ENCODE data around the gene PCARE.

The PCARE gene

GRCh38 chr2:29075894-29076705, 1.8 kb upstream of the PCARE start:
- H3K36me3 ChIP-seq (ENCODE audit: insufficient read depth, low read length), result no peaks in the 10 kb centered on the region
- H3K27ac ChIP-seq (ENCODE audit: low read depth, low read length, poor library complexity, severe bottlenecking), result no peak overlapping the region
- H3K9ac ChIP-seq (ENCODE audit: low read length), result no peak overlapping the region
- H3K27me3 ChIP-seq (ENCODE audit: insufficient read depth, low read length), result no peaks in the 10 kb centered on the region
- H3K4me1 ChIP-seq (ENCODE audit: insufficient read depth, low read length, severe bottlenecking), result no peaks in the 10 kb centered on the region
- no peak overlapping the region for H2AFZ ChIP-seq (ENCODE audit: low read length)
- H3K9me3 ChIP-seq (ENCODE audit: low read length), result no peaks in the 10 kb centered on the region; the same call in 1 of the 2 replicates
- no peaks in the 10 kb centered on the region for H3F3A ChIP-seq (ENCODE audit: insufficient read depth, low read length)
- H4K20me1 ChIP-seq (ENCODE audit: insufficient read depth, low read length), result no peaks in the 10 kb centered on the region
- no peaks in the 10 kb centered on the region for H3K79me2 ChIP-seq (ENCODE audit: insufficient read depth, low read length)
- TF ChIP-seq CTCF (IDR thresholded peaks at IDR 0.05; ENCODE audit: low read length) (no peak), EZH2 (IDR thresholded peaks at IDR 0.05; ENCODE audit: borderline replicate concordance, low read length) (no peak)
- no peaks in the 10 kb centered on the region for H3K9me2 ChIP-seq (ENCODE audit: low read depth, low read length)
- H3K4me3 ChIP-seq (ENCODE audit: low read depth, low read length, poor library complexity, severe bottlenecking), result no peak overlapping the region
- H3K4me2 ChIP-seq (ENCODE audit: low read length), result no peak overlapping the region

GRCh38 chr2:29073933-29074332, 390 bp downstream of the PCARE start:
- Histone ChIP-seq H3K36me3 (ENCODE audit: insufficient read depth, low read length) (no peaks in the 10 kb centered on the region), H3K9me2 (ENCODE audit: low read depth, low read length) (no peaks in the 10 kb centered on the region), H3K4me1 (ENCODE audit: insufficient read depth, low read length, severe bottlenecking) (no peaks in the 10 kb centered on the region), H3K79me2 (ENCODE audit: insufficient read depth, low read length) (no peaks in the 10 kb centered on the region), H3K4me2 (ENCODE audit: low read length) (no peak overlapping the region), H3K27ac (ENCODE audit: low read depth, low read length, poor library complexity, severe bottlenecking) (no peak overlapping the region), H3F3A (ENCODE audit: insufficient read depth, low read length) (no peaks in the 10 kb centered on the region), H2AFZ (ENCODE audit: low read length) (no peak overlapping the region), H3K27me3 (ENCODE audit: insufficient read depth, low read length) (no peaks in the 10 kb centered on the region), H3K4me3 (ENCODE audit: low read depth, low read length, poor library complexity, severe bottlenecking) (no peak overlapping the region), H3K9ac (ENCODE audit: low read length) (no peak overlapping the region), H3K9me3 (ENCODE audit: low read length) (no peaks in the 10 kb centered on the region), H4K20me1 (ENCODE audit: insufficient read depth, low read length) (no peaks in the 10 kb centered on the region)
- TF ChIP-seq EZH2 (IDR thresholded peaks at IDR 0.05; ENCODE audit: borderline replicate concordance, low read length) (no peak), CTCF (IDR thresholded peaks at IDR 0.05; ENCODE audit: low read length) (no peak)

- no peak overlapping the region for H3K4me2 ChIP-seq (ENCODE audit: low read length)
Observed at GRCh38 chr2:29072971-29073725, 1.2 kb downstream of the PCARE start.

More at GRCh38 chr2:29072971-29073725, 1.2 kb downstream of the PCARE start:
- Histone ChIP-seq H3K36me3 (ENCODE audit: insufficient read depth, low read length) (no peaks in the 10 kb centered on the region), H3K79me2 (ENCODE audit: insufficient read depth, low read length) (no peaks in the 10 kb centered on the region), H3K9ac (ENCODE audit: low read length) (no peak overlapping the region), H4K20me1 (ENCODE audit: insufficient read depth, low read length) (no peaks in the 10 kb centered on the region), H3K27me3 (ENCODE audit: insufficient read depth, low read length) (no peaks in the 10 kb centered on the region), H3K4me1 (ENCODE audit: insufficient read depth, low read length, severe bottlenecking) (no peaks in the 10 kb centered on the region), H2AFZ (ENCODE audit: low read length) (no peak overlapping the region), H3K9me3 (ENCODE audit: low read length) (no peaks in the 10 kb centered on the region), H3K9me2 (ENCODE audit: low read depth, low read length) (no peaks in the 10 kb centered on the region), H3K4me3 (ENCODE audit: low read depth, low read length, poor library complexity, severe bottlenecking) (no peak overlapping the region), H3F3A (ENCODE audit: insufficient read depth, low read length) (no peaks in the 10 kb centered on the region), H3K27ac (ENCODE audit: low read depth, low read length, poor library complexity, severe bottlenecking) (no peak overlapping the region)
- TF ChIP-seq CTCF (IDR thresholded peaks at IDR 0.05; ENCODE audit: low read length) (no peak), EZH2 (IDR thresholded peaks at IDR 0.05; ENCODE audit: borderline replicate concordance, low read length) (no peak)
